ENCODE results near the gene WAC. TPM values are rescaled to one million over a fixed set of nuclear protein-coding genes. Genes with fewer than 3 reads are reported as not detected.

WAC gene
- total RNA-seq, 4 donors from 2014 or later: 101 to 131 (median 118) TPM

DNA sequence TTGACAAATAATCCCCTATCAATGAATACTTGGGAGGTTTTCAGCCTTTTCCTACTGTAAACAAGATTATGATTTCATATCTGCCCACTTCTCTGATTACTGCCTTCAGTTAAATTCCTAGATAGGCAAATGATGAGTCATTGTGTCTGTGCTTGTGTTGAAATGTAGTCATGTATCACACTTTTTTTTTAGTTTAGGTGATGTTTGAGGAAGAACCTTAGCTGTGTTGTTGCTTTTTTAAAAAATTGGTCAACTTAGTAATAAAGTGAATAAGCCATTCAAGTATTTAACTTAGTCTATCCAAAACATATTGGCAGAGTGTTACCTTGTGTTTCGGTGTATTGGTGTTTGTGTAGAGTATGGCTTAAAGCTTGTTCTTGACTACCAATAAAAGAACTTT is 60.0 kb downstream of the WAC start:
- Histone ChIP-seq H3K4me3 (no peak overlapping the region), H3K27me3 (no peaks in the 10 kb centered on the region), H3K36me3 (peaks cover 0 to 41% (median 3%) of the 10 kb centered on the region in 3 donors), H3K9me3 (no peaks in the 10 kb centered on the region), H3K27ac (no peak overlapping the region), H3K4me1 (peaks cover 0 to 50% (median 7%) of the 10 kb centered on the region in 4 donors)
- TF ChIP-seq, protein P1, sequence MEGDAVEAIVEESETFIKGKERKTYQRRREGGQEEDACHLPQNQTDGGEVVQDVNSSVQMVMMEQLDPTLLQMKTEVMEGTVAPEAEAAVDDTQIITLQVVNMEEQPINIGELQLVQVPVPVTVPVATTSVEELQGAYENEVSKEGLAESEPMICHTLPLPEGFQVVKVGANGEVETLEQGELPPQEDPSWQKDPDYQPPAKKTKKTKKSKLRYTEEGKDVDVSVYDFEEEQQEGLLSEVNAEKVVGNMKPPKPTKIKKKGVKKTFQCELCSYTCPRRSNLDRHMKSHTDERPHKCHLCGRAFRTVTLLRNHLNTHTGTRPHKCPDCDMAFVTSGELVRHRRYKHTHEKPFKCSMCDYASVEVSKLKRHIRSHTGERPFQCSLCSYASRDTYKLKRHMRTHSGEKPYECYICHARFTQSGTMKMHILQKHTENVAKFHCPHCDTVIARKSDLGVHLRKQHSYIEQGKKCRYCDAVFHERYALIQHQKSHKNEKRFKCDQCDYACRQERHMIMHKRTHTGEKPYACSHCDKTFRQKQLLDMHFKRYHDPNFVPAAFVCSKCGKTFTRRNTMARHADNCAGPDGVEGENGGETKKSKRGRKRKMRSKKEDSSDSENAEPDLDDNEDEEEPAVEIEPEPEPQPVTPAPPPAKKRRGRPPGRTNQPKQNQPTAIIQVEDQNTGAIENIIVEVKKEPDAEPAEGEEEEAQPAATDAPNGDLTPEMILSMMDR (IDR thresholded peaks at IDR 0.05): no peak
- TF ChIP-seq EP300 (IDR thresholded peaks at IDR 0.05) (no peak), POLR2A (IDR thresholded peaks at IDR 0.05) (no peak)
- no peak for DNase-seq (ENCODE audit: low spot score in 2 of 2)
- WGBS, 2 donors: 98 to 100% methylated on average over 1 of the region's 1 CpG

DNA sequence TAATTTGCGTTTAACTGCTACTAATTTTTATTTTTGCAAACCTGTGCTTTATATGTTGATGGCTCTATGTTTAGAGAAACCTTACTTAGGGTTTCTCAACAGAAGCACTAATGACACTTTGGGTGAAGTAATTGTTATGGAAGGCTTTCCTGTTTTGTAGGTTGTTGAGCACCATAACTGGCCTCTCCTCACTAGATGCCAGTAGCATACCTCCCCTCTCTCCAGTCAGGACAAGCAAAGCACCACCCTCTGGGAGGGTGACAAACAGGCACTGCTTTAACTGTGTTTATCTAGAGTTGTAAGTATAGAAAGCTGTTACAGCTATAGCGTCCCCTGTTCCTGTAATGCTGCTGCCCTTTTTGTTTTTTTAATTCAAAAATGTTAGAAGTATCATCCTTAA is 60.9 kb downstream of the WAC start:
- TF ChIP-seq EP300 (IDR thresholded peaks at IDR 0.05): no peak
- TF ChIP-seq, protein P1 (IDR thresholded peaks at IDR 0.05): no peak
- TF ChIP-seq POLR2A (IDR thresholded peaks at IDR 0.05): no peak
- H3K27me3 ChIP-seq: no peaks in the 10 kb centered on the region
- DNase-seq (ENCODE audit: low spot score in 2 of 2): no peak
- 47 to 73% methylated on average over 2 of the region's 2 CpGs for WGBS, 2 donors
- no peak overlapping the region for H3K27ac ChIP-seq
- H3K4me3 ChIP-seq: no peak overlapping the region
- peaks cover 0 to 48% (median under 1%) of the 10 kb centered on the region in 4 donors for H3K4me1 ChIP-seq
- no peaks in the 10 kb centered on the region for H3K9me3 ChIP-seq
- H3K36me3 ChIP-seq: peaks cover 0 to 41% (median 3%) of the 10 kb centered on the region in 3 donors

DNA sequence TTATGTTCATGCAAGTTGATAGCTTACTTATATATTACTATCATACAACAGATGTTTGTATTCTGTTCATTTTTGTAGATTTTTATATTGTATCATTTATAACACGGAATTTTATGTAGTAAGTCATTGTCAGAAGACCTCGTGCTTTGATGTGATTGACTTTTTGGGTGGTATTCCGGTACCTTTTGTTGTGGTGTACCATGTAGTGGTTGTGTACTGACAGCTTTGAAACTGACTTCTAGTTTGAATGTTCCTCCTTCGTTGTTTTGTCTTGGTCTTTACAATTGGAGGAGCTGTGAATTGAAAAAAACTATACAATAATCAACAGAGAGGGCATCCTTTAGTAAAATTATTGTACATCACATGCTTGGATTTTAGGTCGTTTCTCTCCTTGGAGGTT is 61.5 kb downstream of the WAC start:
- H3K4me1 ChIP-seq: peaks cover 0 to 49% (median 0%) of the 10 kb centered on the region in 4 donors
- 86% methylated on average over 5 of the region's 5 CpGs for WGBS, 2 donors
- H3K36me3 ChIP-seq: peaks cover 0 to 41% (median 3%) of the 10 kb centered on the region in 3 donors

DNA sequence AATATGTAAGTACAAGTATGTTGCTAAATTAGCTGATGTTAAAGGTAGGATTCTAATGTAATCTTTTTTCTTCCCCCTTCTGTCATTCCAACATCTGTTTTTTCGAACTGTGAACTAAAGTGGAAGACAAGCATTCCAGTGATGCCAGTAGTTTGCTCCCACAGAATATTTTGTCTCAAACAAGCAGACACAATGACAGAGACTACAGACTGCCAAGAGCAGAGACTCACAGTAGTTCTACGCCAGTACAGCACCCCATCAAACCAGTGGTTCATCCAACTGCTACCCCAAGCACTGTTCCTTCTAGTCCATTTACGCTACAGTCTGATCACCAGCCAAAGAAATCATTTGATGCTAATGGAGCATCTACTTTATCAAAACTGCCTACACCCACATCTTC is 62.7 kb downstream of the WAC start:
- WGBS, 2 donors: 47 to 50% methylated on average over 3 of the region's 3 CpGs
- peaks cover 0 to 49% (median 0%) of the 10 kb centered on the region in 4 donors for H3K4me1 ChIP-seq
- TF ChIP-seq POLR2A (IDR thresholded peaks at IDR 0.05) (no peak), EP300 (IDR thresholded peaks at IDR 0.05) (no peak)
- TF ChIP-seq, protein P1 (IDR thresholded peaks at IDR 0.05): no peak
- H3K27me3 ChIP-seq: no peaks in the 10 kb centered on the region
- H3K36me3 ChIP-seq: peaks cover 0 to 32% (median 3%) of the 10 kb centered on the region in 3 donors
- H3K9me3 ChIP-seq: no peaks in the 10 kb centered on the region
- no peak overlapping the region for H3K4me3 ChIP-seq
- H3K27ac ChIP-seq: no peak overlapping the region
- no peak for DNase-seq (ENCODE audit: low spot score in 2 of 2)

More for the DNA sequence above, 61.5 kb downstream of the WAC start:
- DNase-seq (ENCODE audit: low spot score in 2 of 2): no peak
- TF ChIP-seq POLR2A (IDR thresholded peaks at IDR 0.05): no peak
- TF ChIP-seq, protein P1 (IDR thresholded peaks at IDR 0.05): no peak
- TF ChIP-seq EP300 (IDR thresholded peaks at IDR 0.05): no peak
- Histone ChIP-seq H3K9me3 (no peaks in the 10 kb centered on the region), H3K27ac (no peak overlapping the region), H3K4me3 (no peak overlapping the region), H3K27me3 (no peaks in the 10 kb centered on the region)

DNA sequence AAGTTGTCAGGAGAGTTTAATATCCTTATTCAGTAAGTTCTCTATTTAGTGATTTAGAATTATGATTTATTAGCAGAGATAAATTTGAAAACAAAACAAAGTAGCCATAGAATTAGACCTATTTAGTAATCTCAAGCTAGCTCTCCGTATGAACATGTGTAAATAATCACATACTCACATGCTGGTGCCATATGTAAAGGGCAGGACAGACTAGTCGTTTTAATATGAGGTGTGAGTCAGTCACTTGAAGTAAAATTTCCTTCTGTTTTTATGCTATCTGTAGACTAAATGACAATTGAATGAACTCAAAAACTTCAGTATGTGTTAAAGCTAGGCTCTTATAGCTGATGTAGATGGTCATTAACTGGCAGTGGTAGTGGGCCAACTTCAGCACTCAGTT is 67.1 kb downstream of the WAC start:
- TF ChIP-seq EP300 (IDR thresholded peaks at IDR 0.05) (no peak), POLR2A (IDR thresholded peaks at IDR 0.05) (no peak)
- TF ChIP-seq, protein P1 (IDR thresholded peaks at IDR 0.05): no peak
- Histone ChIP-seq H3K36me3 (peaks cover 0 to 12% (median 0%) of the 10 kb centered on the region in 3 donors), H3K4me1 (peaks cover 0 to 64% (median 0%) of the 10 kb centered on the region in 4 donors), H3K27me3 (no peaks in the 10 kb centered on the region), H3K27ac (no peak overlapping the region), H3K4me3 (no peak overlapping the region), H3K9me3 (no peaks in the 10 kb centered on the region)
- WGBS, 2 donors: 58 to 67% methylated on average over 2 of the region's 2 CpGs
- no peak for DNase-seq (ENCODE audit: low spot score in 2 of 2)
